Measurements from ENCODE around the gene EEF1G.
"Not testable (repeated sequence)": the region's sequence is repeated elsewhere in the genome, so short reads cannot be mapped to it uniquely, and the experiment has no call there.

EEF1G gene

DNA sequence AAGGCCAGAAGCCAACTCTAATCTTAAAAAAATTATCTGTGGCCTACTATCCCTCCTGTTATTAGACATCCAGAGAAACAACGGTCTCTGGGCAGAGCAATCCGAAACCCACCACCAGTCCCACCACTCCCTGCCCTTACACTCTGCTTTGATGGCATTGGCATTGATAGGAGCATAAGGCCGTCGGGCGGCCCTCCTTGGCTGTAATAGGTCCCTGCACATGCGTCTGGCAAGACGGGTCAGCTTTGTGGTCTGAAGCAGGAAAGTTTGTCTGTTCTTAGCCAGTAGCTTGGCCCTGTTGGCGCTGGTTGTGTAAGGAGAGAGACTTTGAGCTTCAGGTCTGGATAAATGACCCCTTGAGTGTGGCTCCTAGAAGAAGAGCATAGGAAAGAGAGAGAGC, 21.4 kb upstream of the EEF1G start:
- TF ChIP-seq, protein P1, sequence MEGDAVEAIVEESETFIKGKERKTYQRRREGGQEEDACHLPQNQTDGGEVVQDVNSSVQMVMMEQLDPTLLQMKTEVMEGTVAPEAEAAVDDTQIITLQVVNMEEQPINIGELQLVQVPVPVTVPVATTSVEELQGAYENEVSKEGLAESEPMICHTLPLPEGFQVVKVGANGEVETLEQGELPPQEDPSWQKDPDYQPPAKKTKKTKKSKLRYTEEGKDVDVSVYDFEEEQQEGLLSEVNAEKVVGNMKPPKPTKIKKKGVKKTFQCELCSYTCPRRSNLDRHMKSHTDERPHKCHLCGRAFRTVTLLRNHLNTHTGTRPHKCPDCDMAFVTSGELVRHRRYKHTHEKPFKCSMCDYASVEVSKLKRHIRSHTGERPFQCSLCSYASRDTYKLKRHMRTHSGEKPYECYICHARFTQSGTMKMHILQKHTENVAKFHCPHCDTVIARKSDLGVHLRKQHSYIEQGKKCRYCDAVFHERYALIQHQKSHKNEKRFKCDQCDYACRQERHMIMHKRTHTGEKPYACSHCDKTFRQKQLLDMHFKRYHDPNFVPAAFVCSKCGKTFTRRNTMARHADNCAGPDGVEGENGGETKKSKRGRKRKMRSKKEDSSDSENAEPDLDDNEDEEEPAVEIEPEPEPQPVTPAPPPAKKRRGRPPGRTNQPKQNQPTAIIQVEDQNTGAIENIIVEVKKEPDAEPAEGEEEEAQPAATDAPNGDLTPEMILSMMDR (IDR thresholded peaks at IDR 0.05; ENCODE audit: insufficient read depth, low read depth, low read length, missing control alignments), result no peak
- H3K4me3 ChIP-seq (ENCODE audit: low read depth, low read length), result no peak overlapping the region
- DNase-seq (ENCODE audit: low read depth), result no peak

DNA sequence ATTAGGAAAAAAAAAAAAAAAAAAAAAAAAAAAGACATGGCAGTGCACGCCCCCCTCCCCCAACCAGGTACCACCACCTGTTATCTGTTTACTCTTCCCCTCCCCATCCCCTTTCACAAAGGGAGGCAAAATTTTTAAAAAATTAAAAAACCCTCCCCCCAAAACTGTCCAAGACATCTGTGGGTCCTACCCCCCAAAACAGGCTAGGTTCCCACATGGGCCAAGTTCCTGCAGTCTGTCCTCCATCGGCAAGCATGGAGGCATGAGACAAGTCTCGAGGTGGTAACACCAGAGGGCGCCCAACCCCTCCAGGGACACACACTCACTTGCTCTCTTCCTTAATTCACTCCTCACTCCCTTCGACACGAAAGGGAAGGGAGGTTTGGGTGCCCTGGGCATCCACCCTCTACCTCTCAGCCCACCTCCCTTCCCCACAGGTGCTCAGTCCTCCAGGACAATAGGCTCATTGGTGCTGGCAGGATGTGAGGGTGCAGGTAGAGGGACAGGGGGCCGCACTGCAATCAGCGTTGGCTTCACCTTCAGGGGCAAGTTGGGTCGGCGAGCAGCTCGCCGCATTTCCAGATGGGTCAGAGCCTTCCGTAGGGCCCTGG, 19.8 kb upstream of the EEF1G start:
- peak; percentile 85 for DNase-seq (ENCODE audit: low read depth)
- TF ChIP-seq, protein P1 (IDR thresholded peaks at IDR 0.05; ENCODE audit: insufficient read depth, low read depth, low read length, missing control alignments), result peak; percentile 76
- no peak overlapping the region for H3K4me3 ChIP-seq (ENCODE audit: low read depth, low read length)

DNA sequence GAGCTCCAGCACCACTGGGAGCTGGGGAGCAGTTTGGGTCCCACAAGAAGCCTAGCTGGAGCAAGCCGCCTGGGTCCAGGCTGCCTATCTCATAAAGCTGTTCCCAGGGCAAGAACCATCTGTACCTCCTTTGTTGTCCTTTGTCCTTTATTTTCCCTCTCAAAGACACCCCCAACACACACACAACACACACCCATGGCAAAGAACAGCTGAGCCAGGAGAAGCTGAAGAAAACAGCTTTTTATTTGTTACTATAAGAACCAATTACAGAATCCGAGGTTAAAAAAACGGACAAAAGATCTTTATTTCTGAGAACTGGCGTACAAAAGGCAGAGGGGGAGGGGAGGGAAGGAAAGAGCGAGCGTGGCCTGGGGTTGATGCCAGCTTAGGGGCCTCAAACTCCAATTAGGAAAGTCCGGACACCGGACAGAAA, 19.3 kb upstream of the EEF1G start:
- no peak for DNase-seq (ENCODE audit: low read depth)
- no peak overlapping the region for H3K4me3 ChIP-seq (ENCODE audit: low read depth, low read length)
- TF ChIP-seq, protein P1 (IDR thresholded peaks at IDR 0.05; ENCODE audit: insufficient read depth, low read depth, low read length, missing control alignments), result no peak

DNA sequence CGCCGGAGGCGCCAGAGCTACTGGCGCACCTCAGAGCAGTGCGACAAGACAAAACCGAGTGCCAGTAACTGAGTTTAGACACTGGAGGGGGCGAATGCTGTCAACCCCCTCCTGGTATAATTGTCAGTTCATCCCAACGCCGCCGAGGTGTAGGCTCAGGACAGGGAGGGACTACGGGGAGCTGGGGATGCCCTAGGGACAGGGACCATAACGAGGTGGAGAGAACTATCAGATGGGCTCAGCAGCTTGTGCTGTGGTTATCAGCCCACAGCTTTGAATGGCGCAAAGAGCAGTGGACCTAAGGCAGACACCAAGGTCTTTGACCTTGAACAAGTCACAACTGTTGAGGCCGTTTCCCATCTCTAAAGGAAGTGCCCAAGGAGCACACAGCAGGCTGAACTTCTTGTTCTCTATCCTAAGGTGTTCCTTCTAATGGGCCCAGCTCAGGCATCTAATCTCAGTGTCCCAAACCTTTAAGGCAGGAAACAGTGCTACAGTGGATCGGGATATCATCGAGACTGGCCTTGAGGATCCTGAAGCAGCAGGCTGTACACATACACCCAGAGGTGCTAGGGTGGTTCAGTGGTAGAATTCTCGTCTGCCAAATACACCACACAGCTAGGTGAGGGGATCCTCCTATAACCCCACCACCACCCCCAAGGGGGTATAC, 18.6 kb upstream of the EEF1G start:
- H3K4me3 ChIP-seq (ENCODE audit: low read depth, low read length), result peak overlapping the region; percentile 69
- peak; percentile 43 for DNase-seq (ENCODE audit: low read depth)
- TF ChIP-seq, protein P1 (IDR thresholded peaks at IDR 0.05; ENCODE audit: insufficient read depth, low read depth, low read length, missing control alignments), result no peak

DNA sequence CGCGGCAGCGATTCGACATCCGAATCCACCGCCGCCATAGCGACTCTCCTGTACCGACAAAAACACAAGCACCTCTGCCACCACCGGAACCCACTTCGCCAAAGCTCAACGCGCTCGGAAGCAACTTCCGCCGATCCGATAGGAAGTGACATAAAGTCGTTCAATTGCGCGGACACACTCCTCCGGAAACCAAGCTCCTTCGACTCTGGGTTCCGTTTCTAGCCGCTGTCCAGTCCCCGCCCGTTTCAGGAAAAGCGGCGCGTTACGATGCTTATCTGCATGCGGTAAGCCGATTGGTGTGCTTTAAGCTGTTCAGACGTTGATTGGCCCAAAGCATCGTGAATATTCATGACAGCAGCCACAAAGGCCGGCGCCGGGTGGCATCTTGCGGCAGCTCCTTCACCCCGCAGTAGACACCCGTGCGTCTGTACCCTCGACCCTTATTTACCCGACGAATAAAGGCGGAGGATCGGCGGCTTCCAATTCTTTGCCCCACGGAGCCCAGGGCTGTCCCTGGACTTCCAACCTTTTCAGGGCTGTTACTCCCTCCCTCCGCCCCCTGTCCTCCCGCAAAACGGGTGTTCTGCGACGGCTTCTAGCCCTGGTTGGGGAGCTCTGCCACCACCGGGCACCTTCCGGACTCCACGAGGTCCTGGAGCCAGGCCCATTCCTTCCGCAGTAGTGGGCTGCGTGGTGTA, 17.9 kb upstream of the EEF1G start, which contains the start of gene TUT1:
TSS of gene TUT1 (minus strand) at position 76 of the 698 bp plus-strand sequence. CDS start at position 38, 38 bp downstream.
- TF ChIP-seq, protein P1 (IDR thresholded peaks at IDR 0.05; ENCODE audit: insufficient read depth, low read depth, low read length, missing control alignments), result no peak
- H3K4me3 ChIP-seq (ENCODE audit: low read depth, low read length), result peak within 1 kb of the TSS; percentile 69

DNA sequence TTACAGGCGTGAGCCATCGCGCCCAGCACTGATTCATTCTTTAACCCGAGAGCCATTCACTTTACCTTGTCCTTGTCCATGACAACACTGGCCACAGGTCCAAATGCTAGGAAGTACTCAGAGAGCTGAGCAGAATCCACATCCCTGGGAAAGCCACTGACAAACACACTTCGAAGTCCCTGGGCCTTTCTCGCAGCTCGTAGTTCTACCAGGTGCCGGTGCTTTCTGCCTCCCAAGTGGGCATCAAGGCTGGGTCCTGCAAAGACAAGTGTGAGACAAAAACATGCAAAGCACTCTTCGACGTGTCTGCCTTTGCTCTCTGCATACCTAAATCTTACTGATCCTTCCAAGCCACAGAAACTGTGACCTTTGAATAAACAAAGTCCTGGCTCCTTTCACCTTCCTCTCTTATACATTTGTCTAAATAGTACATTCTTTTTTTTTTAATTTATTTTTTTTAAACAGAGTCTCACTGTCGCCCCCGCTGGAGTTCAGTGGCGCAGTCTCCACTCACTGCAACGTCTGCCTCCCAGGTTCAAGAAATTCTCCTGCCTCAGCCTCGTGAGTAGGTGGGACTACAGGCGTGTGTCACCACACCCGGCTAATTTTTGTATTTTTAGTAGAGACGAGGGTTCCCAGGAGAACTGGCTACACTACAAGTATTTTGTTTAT, 15.4 kb upstream of the EEF1G start:
- DNase-seq (ENCODE audit: low read depth), result no peak
- no peak overlapping the region for H3K4me3 ChIP-seq (ENCODE audit: low read depth, low read length)
- TF ChIP-seq, protein P1 (IDR thresholded peaks at IDR 0.05; ENCODE audit: insufficient read depth, low read depth, low read length, missing control alignments), result peak; percentile 8

More for the DNA sequence above, 17.9 kb upstream of the EEF1G start, which contains the start of gene TUT1:
- peak; percentile 99 for DNase-seq (ENCODE audit: low read depth)

DNA sequence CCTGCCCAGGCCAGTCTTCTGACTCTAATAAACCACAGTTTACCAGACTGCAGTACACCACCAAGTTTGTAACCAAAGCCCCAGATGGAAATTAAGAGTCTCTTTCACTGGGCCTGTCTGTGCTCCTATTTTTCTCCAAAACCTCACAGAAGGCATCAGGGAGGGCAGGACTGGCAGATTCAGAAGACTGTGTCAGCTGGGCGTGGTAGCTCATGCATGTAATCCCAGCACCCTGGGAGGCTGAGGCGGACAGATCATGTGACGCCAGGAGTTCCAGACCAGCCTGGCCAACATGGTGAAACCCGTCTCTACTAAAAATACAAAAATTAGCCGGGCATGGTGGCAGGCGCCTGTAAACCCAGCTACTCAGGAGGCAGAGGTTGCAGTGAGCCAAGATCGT, 11.7 kb upstream of the EEF1G start:
- H3K4me3 ChIP-seq (ENCODE audit: low read depth, low read length); DNase-seq (ENCODE audit: low read depth): not testable (repeated sequence)

DNA sequence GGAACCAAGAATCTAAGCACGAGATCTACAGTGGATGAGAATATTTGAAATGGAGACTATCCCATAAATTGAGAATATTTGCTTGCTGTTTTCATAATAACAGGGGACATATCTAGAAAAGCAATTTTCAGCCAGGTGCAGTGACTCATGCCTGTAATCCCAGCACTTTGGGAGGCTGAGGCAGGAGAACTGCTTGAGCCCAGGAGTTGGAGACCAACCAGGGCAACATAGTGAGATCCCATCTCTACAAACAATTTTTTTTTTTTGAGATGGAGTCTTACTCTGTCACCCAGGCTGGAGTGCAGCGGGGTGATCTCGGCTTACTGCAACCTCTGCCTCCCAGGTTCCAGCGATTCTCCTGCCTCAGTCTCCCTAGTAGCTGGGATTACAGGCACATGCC, 8.0 kb upstream of the EEF1G start:
- DNase-seq (ENCODE audit: low read depth); H3K4me3 ChIP-seq (ENCODE audit: low read depth, low read length): not testable (repeated sequence)
